SU-DHL-6 (cell line): ENCODE data around the gene ATP6V1C2.

Experiments used
- H2AFZ ChIP-seq: fragments of 200-600 bp; sonication (generic); 2 replicates; pipeline ENCODE4 v1.6.1; 2014; ENCODE audit warnings: low read depth, mild to moderate bottlenecking, moderate library complexity, mixed read lengths, antibody characterized with exemption, low read length; ENCODE audit not compliant: severe bottlenecking
- H3F3A ChIP-seq: fragments of 200-600 bp; shearing (Covaris generic); 2 replicates; pipeline ENCODE4 v1.6.0; 2016; ENCODE audit warnings: antibody characterized with exemption, mild to moderate bottlenecking; ENCODE audit not compliant: insufficient read depth
- H3K27ac ChIP-seq: fragments of 200-600 bp; sonication (generic); 2 replicates; pipeline ENCODE4 v1.5.1; 2016; ENCODE audit warnings: low read depth, mild to moderate bottlenecking, low read length, moderate library complexity, mixed read lengths
- H3K27me3 ChIP-seq: fragments of 200-600 bp; sonication (generic), shearing (Covaris generic); 2 replicates; pipeline ENCODE4 v1.6.0; 2014; ENCODE audit warnings: mild to moderate bottlenecking, low read length
- H3K36me3 ChIP-seq: fragments of 200-600 bp; sonication (generic); 2 replicates; pipeline ENCODE4 v1.6.1; 2014; ENCODE audit warnings: mild to moderate bottlenecking, low read length, mixed read lengths
- H3K4me2 ChIP-seq: fragments of 300-600, 200-600 bp; shearing (Covaris generic), sonication (generic); 2 replicates; pipeline ENCODE4 v1.6.0; 2014; ENCODE audit warnings: low read length, low read depth, mild to moderate bottlenecking; ENCODE audit not compliant: poor library complexity, severe bottlenecking
- H3K4me3 ChIP-seq: fragments of 200-600 bp; sonication (generic); 2 replicates; pipeline ENCODE4 v1.5.1; 2014; ENCODE audit warnings: antibody characterized with exemption, low read length, mild to moderate bottlenecking, mixed read lengths; ENCODE audit not compliant: insufficient read depth, poor library complexity, severe bottlenecking
- H3K79me2 ChIP-seq: fragments of 200-600 bp; sonication (generic); 2 replicates; pipeline ENCODE4 v1.6.1; 2014; ENCODE audit warnings: mild to moderate bottlenecking, low read length, moderate library complexity; ENCODE audit not compliant: insufficient read depth
- H3K9ac ChIP-seq: fragments of 200-600 bp; sonication (generic); 2 replicates; pipeline ENCODE4 v1.7.0; 2014; ENCODE audit warnings: mild to moderate bottlenecking, low read length
- H3K9me2 ChIP-seq: fragments of 200-600 bp; sonication (generic); replicated peaks from 2 replicates; pipeline ENCODE4 v1.6.1; 2014; ENCODE audit warnings: low read length; ENCODE audit not compliant: insufficient read depth
- H3K9me3 ChIP-seq: fragments of 200-600 bp; sonication (generic); 2 replicates; pipeline ENCODE4 v1.6.1; 2014; ENCODE audit warnings: low read length, mixed read lengths; ENCODE audit not compliant: insufficient read depth
- H4K20me1 ChIP-seq: fragments of 200-600 bp; sonication (generic); 2 replicates; pipeline ENCODE4 v1.6.1; 2014; ENCODE audit warnings: low read depth, mild to moderate bottlenecking, antibody characterized with exemption, low read length, moderate library complexity, mixed read lengths
- CTCF ChIP-seq: fragments of 200-600 bp; sonication (generic); IDR thresholded peaks from one replicate; pipeline ENCODE4 v1.5.1; 2017; ENCODE audit warnings: antibody characterized with exemption, mild to moderate bottlenecking, low read length, moderate library complexity; ENCODE audit not compliant: insufficient read depth, poor library complexity, severe bottlenecking
- EZH2phosphoT487 ChIP-seq: fragments of 200-600 bp; sonication (generic), shearing (Covaris generic); conservative IDR thresholded peaks from 2 replicates; pipeline ENCODE4 v1.6.1; 2018; ENCODE audit warnings: mild to moderate bottlenecking, antibody characterized with exemption, low read length, moderate library complexity, mixed read lengths

Gene ATP6V1C2

DNA sequence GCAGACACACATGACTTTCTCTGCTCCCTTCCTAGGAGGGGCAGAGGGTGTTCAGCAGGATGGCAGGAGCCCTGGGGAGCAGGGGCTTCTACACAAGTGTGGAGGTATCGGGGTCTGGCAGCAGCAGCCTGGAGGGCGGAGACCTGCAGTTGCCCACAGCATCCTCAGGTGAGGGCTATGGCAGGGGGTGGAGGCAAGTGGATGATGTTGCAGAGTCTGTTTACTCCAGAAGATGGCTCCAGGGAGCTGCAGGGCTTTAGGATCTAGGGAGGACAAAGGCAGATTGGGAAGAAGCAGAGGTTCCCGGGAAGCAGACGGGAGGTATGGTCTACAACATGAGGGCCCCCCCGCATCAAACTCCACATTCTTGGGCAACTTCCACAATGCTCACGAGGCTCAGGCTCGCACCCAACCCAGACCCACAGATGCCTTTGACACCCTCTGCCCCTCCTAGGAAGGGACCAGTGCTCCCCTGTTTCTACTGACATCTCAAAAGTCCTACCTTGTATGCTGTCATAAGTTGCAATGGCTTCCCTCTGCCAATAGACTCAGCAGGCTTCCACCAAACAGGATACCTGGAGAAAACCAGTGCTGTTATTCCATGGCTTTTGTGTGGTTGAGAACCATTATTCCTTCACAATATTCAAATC lies 12.0 kb upstream of the ATP6V1C2 start:
- Histone ChIP-seq H3K9me2 (no peaks in the 10 kb centered on the region), H4K20me1 (no peaks in the 10 kb centered on the region), H3K9ac (no peak overlapping the region), H2AFZ (no peak overlapping the region), H3K9me3 (no peaks in the 10 kb centered on the region), H3K79me2 (no peaks in the 10 kb centered on the region), H3F3A (no peaks in the 10 kb centered on the region), H3K4me3 (no peak overlapping the region), H3K27ac (no peak overlapping the region), H3K36me3 (no peaks in the 10 kb centered on the region), H3K4me2 (no peak overlapping the region), H3K27me3 (no peaks in the 10 kb centered on the region)
- no peak for TF ChIP-seq CTCF
- TF ChIP-seq EZH2phosphoT487, result no peak

GRCh38 chr2:10712185-10712809 lies 9.1 kb upstream of the ATP6V1C2 start:
- H3K9ac ChIP-seq, result no peak overlapping the region
- no peaks in the 10 kb centered on the region for H3K9me3 ChIP-seq
- no peaks in the 10 kb centered on the region for H4K20me1 ChIP-seq
- no peaks in the 10 kb centered on the region for H3K9me2 ChIP-seq
- no peaks in the 10 kb centered on the region for H3K79me2 ChIP-seq
- no peaks in the 10 kb centered on the region for H3K36me3 ChIP-seq
- H3K27me3 ChIP-seq, result peaks cover 3% of the 10 kb centered on the region; the same call in 1 of the 2 replicates
- no peak overlapping the region for H3K4me2 ChIP-seq
- H3K27ac ChIP-seq, result no peak overlapping the region
- TF ChIP-seq EZH2phosphoT487, result no peak
- TF ChIP-seq CTCF, result no peak
- no peaks in the 10 kb centered on the region for H3F3A ChIP-seq
- H3K4me3 ChIP-seq, result no peak overlapping the region
- no peak overlapping the region for H2AFZ ChIP-seq

DNA sequence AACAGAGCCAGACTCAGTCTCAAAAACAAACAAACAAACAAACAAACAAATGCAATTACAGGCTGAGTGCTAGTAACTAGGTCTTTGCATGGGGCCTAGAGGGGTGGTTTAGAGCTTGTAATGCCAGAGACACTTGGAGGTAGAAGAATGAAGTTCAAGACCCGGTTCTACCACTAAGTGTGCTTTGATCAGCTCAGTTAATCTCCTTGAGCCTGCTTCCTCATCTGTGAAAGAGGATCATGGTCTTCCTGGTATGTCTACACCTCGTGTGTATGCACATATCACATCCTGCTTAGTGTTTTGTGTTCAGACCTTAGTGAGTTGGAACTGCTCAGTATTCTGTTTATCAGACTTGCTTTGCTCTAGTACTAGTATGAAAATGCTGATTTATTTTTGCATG lies 4.8 kb upstream of the ATP6V1C2 start:
- Histone ChIP-seq H3K4me2 (no peak overlapping the region), H3K9me2 (no peaks in the 10 kb centered on the region), H3K27ac (no peak overlapping the region), H2AFZ (no peak overlapping the region), H3K9me3 (no peaks in the 10 kb centered on the region), H3K9ac (no peak overlapping the region), H3K79me2 (no peaks in the 10 kb centered on the region), H3K36me3 (no peaks in the 10 kb centered on the region), H4K20me1 (no peaks in the 10 kb centered on the region), H3K27me3 (peaks cover 3% of the 10 kb centered on the region; the same call in 1 of the 2 replicates), H3F3A (no peaks in the 10 kb centered on the region), H3K4me3 (no peak overlapping the region)
- TF ChIP-seq EZH2phosphoT487 (no peak), CTCF (no peak)
